GM19035 (cell line): Measurements from ENCODE around the gene SIK2.
"Not testable (repeated sequence)": the region's sequence is repeated elsewhere in the genome, so short reads cannot be mapped to it uniquely, and the experiment has no call there.

ENCODE experiments used
- ATAC-seq: cut with Tn5 transposase; IDR thresholded peaks from one replicate; pipeline ENCODE4 v1.9.1; 2021; ENCODE audit not compliant: unreplicated experiment

SIK2 gene

GRCh38 chr11:111623527-111624030 is 21.3 kb downstream of the SIK2 start:
- no peak for ATAC-seq

GRCh38 chr11:111624608-111625007 is 22.4 kb downstream of the SIK2 start:
- ATAC-seq: no peak

GRCh38 chr11:111627591-111627990 is 25.3 kb downstream of the SIK2 start:
- no peak for ATAC-seq

- ATAC-seq: no peak
Measured at GRCh38 chr11:111629499-111629898, 27.2 kb downstream of the SIK2 start.

- no peak for ATAC-seq
Measured at GRCh38 chr11:111631024-111631665, 28.9 kb downstream of the SIK2 start.

GRCh38 chr11:111631666-111632039 is 29.4 kb downstream of the SIK2 start:
- ATAC-seq: no peak

- ATAC-seq: no peak
Measured at GRCh38 chr11:111632516-111633220, 30.4 kb downstream of the SIK2 start.

- no peak for ATAC-seq
Measured at GRCh38 chr11:111633248-111633647, 31.0 kb downstream of the SIK2 start.

GRCh38 chr11:111633756-111634362 is 31.6 kb downstream of the SIK2 start:
- ATAC-seq: no peak

GRCh38 chr11:111634981-111635705 is 32.9 kb downstream of the SIK2 start:
- ATAC-seq: no peak

- no peak for ATAC-seq
Measured at GRCh38 chr11:111635706-111636045, 33.4 kb downstream of the SIK2 start.

- ATAC-seq: no peak
Measured at GRCh38 chr11:111637885-111638284, 35.6 kb downstream of the SIK2 start.

GRCh38 chr11:111639226-111639925 is 37.1 kb downstream of the SIK2 start:
- ATAC-seq: no peak

- no peak for ATAC-seq
Measured at GRCh38 chr11:111641339-111642015, 39.2 kb downstream of the SIK2 start.

- no peak for ATAC-seq
Measured at GRCh38 chr11:111642542-111642941, 40.3 kb downstream of the SIK2 start.

- no peak for ATAC-seq
Measured at GRCh38 chr11:111644922-111645321, 42.7 kb downstream of the SIK2 start.

- no peak for ATAC-seq
Measured at GRCh38 chr11:111645657-111646316, 43.5 kb downstream of the SIK2 start.

GRCh38 chr11:111651336-111651735 is 49.1 kb downstream of the SIK2 start:
- ATAC-seq: not testable (repeated sequence)

GRCh38 chr11:111652184-111652583 is 49.9 kb downstream of the SIK2 start:
- ATAC-seq: no peak

- no peak for ATAC-seq
Measured at GRCh38 chr11:111654601-111655000, 52.4 kb downstream of the SIK2 start.
